Activated T-cell treated with anti-CD3 and anti-CD28 coated beads, Interleukin-2, amount 50 U/mL, for 1 hour (primary cell): ENCODE results near the gene LRRC72.
"Not testable (repeated sequence)": the region's sequence is repeated elsewhere in the genome, so short reads cannot be mapped to it uniquely, and the experiment has no call there.

Source experiments
- DNase-seq: peaks from one replicate; pipeline ENCODE4 v3.0.0-alpha.2; 2020

The LRRC72 gene

DNA sequence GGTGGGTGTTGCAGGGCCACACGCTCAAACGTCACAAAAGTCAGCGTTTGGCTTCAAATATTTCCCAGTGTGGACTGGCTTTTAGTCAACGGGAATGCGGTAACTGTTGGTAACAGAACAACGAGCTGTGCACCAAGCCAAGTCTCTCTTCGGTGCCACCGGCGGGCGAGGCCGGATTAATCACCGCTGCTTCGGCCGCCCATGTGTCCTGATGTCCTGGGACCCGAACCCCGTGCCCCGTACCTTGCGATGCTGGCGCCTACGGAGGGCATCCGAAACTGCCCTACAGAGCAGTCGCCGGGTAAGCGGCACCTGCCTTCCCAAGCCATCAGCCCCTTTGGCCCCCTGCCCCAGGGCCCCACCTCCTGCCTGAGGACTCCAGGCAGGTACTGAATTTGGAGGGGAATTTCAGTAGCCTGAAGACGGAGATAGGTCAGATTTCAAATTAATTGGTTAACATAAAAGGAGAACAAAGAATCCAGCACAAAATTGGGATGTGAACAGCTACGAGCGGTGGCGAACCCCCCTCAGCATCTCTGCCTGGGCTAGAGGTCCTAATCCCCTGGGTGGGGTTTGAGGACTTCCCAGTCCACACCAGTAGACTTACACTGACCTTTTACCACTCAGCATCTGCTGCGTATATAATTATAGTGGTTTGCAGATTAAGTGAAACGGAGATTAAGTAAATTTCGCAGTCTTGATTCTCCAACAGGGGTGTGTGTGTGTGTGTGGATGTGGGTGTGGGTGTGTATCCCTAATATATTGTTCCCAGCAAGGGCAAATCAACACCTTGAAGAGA lies at the start of gene LRRC72:
Gene LRRC72 (plus strand): TSS at position 84 of the 799 bp plus-strand sequence. CDS start 128 bp downstream, at position 212.
- DNase-seq: no peak

DNA sequence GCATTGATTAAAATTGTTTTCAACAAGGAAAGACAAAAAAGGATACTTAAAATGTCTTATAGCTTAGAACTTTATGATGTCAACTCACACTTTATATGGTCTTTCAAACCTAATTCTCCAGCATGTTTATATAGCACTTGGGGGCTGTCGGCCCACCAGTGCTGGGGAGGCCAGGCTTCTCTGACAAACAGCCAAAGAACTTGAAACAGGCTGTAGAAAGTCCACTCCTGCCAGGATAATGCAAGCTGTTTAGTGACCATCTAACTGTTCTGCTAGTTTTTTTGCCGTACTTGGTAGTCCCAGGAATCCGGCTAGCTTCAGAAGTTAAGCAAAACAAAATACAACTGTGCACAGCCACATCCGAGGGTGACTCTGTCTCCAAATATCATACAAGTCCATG lies 47.5 kb upstream of the LRRC72 start:
- no peak for DNase-seq

DNA sequence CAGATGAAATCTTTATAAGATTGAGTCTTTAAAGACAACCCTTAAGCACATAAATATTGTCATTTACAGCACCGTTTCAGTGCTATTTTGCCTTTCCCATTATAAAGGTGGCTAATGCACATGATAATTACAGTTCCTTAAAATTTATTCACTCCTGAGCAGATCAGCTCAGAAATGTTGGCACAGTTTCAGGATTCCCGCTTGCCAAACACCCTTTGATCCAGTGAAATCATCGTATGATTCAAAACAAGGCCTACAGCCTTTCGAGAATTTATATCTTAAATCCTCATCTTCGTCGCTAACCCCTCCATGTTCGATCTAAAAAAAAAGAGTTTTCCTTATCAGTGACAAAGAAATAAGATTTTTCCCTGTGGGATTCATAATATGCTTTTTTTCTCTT lies 47.0 kb upstream of the LRRC72 start:
- DNase-seq: no peak

DNA sequence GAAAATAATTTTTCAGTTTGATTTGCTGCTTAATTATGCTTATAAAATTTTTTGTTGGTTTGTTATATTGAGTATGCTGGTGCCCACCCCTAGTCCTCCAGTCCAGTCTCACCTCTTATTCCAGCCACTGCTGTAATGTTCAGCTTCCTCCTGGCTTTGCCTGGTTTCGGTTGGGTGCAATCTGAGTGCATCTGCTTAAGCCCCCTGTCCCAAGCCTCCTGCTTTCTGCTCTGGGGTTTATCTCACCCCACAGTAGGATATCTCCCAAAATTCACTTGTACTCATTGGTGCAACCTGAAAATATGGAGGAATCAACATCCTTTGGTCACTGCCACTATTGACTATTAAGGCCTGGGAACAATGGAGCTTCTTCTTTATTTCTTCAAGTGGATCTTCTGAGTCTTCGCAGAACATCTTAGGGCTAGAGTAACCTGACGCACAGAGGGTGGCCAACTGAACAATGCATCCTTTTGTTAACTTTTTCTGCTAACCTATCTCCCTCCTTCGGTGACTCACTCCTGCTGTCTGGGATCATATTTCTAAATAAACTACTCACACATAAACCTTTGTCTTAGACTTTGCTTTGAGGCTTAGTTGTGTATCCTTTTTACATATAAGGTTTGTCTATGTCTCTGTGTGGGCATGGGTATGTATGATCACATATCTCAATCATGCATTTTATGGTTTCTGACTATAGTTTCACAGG lies 42.0 kb upstream of the LRRC72 start:
- no peak for DNase-seq

DNA sequence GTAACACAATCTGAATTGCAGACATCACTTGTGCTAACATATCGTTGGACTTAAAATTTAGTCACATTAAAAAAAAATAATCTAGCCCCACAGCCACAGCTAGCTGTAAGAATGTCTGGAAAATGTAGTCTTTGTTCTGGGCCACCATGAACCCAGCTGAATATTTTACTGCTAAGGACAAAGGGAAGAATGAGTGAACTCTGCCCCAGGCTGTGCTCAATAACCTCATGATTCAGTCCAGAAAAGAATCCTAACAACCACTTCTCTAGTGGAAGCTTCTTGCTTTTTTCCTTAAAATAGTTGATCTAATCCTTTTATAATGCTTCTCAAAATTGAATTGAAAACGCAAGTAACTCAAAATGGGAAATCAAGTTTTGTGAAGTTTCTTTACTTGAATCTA lies 35.5 kb upstream of the LRRC72 start:
- DNase-seq: no peak

- no peak for DNase-seq
Measured at GRCh38 chr7:16492513-16493062, 34.0 kb upstream of the LRRC72 start.

GRCh38 chr7:16493266-16493665 lies 33.4 kb upstream of the LRRC72 start:
- DNase-seq: no peak

DNA sequence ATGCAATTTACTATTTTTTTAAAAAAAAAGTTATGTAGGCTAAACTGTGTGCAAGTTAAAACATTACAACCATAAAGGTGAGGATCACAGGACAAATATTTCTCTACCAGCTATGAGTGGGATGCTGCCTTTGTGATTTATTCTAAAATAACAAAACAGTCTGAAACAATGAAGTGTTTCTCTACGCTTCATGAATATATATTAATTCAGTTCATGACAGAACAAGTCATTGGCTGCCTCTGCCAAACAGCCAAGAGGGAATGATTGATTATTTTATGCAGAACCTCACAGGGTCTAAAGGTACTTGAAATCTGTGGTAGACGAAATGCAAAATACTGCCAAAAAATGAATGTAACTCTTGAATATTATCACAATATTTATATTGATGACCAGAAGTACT lies 32.1 kb upstream of the LRRC72 start:
- no peak for DNase-seq

DNA sequence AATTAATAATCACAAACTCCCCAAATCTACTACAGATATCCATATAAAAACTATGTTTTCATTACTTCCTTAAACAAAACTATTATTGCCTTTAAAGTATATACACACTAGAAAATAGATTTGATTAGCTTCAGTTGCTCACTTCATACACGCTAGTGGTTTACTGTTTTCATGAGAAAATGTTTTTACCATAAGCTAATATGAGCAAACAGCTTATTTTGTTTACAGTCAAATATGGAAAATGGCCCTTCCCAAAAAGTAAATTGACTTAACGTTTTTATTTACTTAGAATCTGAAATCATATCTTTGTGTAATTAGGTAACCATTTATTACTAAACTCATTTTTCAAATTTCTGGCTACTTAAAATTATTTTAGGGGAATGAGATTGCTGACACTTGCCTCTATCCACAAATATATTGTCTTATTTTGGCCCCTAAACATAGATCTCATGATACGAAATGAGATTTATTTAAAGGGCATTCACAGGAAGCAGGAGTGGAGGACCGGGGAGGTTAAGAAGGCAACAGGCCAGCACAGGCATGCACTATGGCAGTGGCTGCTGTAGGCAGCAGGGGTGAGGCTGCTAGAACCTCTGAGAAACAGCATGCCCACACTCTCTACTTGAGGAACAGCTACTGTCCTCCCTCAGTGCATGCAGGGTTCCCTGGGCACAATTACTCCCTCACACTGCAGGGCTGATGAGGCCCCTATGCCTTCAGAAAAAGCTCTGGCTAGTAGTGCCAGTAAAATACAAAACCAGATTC lies 31.5 kb upstream of the LRRC72 start:
- no peak for DNase-seq

DNA sequence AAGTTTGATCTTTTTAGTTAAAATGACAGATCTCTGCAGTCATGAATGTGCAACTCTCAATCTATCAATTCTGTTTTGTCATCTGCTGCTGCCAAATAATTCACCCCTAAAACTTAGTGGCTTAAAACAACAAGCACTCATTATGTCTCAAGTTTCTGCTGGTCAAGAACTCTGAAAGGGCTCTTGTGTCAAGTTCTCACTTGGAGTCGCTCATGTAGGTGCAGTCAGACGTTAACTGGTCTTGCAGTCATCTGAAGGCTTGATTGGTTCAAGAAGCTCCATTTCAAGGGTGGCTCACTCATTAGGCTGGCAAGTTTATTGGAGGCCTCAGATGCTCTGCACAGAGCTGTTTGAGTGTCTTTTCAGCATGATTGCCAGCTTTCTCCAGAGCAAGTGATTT lies 28.5 kb upstream of the LRRC72 start:
- DNase-seq: no peak

DNA sequence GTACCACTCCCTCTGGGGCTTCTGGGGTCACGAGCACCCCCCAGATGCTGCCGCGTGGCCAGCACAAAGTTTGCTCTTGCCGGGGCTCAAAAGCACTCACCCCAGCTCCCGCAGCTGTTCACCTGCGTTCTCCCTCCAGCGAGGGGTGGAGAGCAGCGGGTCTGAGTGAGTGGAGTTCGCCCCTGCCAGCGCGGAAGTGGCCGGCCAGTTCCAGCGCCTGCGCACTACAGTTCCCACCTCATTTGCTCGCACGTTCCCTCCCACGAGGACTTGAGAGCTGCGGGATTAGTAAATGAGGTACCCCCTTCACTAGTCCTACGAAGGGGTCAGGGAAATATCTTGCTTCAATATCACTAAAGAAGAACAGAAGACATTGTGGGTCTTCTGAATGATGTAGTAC lies 24.3 kb upstream of the LRRC72 start:
- DNase-seq: no peak

DNA sequence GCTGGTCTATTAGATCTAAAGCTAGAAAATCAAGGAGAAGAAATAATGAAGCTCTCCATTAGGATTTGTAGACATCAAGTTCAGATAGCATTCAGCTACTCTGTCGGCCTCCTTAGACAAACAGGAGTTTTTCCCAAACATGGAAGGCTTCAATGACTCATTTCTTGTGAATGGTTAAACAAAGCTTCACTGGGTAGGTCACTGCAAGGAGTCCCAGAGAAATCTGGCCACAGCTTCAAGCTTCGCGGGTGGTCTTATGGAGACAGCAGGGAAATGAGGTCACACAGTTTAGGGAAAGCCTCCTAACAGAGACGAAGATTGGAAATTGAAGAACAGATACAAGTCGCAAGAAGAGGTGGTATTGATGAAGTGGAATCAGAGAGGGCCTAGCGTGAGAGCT lies 22.6 kb upstream of the LRRC72 start:
- DNase-seq: no peak

DNA sequence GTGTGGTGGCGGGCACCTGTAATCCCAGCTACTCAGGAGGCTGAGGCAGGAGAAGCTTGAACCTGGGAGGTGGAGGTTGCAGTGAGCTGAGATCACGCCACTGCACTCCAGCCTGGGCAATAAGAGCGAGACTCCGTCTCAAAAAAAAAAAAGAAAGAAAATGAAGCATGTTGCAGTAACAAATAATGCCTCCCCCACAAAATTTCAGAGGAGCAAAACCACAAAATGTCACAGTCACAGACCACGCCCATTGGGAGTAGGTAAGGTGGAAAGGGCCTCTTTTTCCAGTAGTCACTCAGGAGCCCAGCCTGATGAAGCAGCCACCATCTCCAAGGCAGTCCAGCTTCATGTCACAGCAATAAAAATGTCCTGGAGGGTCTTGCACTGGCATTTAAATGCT lies 20.2 kb upstream of the LRRC72 start:
- not testable (repeated sequence) for DNase-seq

- DNase-seq: no peak
Measured at GRCh38 chr7:16509829-16510228, 16.8 kb upstream of the LRRC72 start.

DNA sequence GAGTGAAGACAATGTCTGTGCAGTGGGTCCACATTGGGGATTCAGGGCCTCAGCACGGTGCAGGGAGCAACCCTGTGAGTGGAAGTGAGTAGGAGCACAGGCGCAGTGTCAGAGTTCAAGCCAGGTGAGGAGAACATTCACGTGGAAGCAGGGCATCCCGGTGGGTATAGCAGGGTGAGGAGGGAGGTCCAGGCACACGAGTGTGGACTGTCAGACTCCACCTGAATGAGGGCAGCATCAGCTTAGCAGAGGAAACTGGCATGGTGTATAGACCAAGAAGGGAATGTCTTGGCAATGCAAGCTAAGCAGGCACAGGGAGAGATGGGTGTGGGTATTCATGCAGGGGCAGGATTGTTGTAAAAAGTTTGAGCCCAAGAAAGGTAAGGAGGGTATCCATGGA lies 15.3 kb upstream of the LRRC72 start:
- DNase-seq: no peak

DNA sequence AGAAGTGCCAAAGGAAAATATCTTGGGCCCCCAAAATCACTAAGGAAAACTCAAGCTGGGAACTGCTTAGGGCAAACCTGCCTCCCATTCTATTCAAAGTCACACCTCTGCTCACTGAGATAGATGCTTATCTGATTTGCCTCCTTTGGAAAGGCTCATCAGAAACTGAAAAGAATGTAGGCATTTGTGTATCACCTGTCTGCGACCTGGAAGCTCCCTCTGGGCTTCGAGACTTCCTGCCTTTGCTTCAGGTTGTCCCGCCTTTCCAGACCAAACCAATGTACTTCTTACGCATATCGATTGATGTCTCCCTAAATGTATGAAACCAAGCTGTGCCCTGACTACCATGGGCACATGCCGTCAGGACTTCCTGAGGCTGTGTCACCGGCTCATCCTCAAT lies 14.5 kb upstream of the LRRC72 start:
- no peak for DNase-seq

- no peak for DNase-seq
Measured at GRCh38 chr7:16514271-16514670, 12.4 kb upstream of the LRRC72 start.

DNA sequence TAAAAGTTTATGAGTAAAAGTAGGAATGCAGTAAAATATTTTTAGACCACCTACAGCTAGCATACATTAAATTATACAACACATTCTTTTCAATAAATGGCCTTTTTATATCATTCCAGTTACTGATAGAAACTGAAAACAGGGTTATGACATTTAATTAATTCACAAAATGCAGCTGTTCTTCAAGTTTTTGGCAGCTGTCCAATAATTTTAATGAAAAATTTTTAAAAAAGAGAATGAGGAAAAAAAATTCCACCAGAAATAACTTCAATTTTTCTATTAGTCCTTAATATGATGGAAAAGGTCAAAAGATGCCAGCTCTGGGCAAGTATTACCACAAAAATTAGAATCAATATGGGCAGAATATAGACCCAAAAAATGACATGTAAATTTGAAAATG lies 11.9 kb upstream of the LRRC72 start:
- DNase-seq: no peak

DNA sequence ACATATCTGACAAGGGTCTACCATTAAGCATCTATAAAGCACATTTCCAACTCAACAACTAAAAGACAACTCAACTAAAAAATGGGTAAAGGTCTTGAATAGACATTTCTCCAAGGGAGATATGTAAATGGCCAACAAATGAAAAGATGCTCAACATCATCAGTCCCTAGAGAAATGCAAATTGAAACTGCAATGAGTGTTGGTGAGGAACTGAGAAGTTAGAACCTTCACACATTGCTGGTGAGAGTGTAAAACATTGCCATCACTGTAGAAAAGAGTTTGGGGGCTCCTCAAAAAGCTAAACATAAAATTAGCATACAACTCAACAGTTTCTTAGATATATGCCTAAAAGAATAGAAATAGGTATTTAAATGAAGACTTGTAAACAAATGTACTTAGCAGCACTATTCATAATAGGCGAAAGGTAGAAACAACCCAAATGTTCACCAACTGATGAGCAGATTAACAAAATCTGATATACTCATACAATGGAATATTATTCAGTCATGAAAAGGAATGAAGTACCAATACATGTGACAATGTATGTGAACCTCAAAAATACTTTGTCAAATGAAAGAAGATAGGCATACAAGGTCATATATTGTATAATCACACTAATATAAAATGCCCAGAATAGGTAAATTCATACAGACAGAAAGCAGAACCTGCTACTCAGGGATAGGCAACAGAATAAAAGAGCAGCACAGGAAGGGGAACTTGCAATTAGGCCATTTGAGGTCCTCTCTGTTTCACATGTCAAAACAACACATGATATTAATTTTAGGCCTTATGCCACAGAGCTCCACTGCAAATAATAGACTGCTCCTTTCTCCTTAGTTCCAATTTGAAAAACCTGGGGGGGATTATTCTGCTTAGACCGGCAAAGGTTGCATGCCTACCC lies 10.6 kb upstream of the LRRC72 start:
- DNase-seq: no peak

DNA sequence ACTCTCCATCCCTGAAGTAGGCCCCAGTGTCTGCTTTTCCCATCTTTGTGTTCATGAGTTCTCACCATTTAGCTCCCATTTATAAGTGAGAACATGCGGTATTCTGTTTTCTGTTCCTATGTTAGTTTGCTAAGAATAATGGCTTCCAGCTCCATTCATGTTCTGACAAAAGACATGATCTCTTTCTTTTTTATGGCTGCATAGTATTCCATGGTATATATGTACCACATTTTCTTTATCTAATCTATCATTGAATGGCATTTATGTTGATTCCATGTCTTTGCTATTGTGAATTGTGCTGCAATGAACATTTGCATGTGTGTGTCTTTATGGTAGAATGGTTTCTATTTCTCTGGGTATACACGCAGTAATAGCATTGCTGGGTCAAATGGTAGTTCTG lies 6.6 kb upstream of the LRRC72 start:
- DNase-seq: not testable (repeated sequence)

GRCh38 chr7:16524332-16524731 lies 2.3 kb upstream of the LRRC72 start:
- no peak for DNase-seq

GRCh38 chr7:16528520-16528919 lies 1.9 kb downstream of the LRRC72 start:
- no peak for DNase-seq
